ENCODE data around the gene PRDM2.
"Not testable (repeated sequence)": the region's sequence is repeated elsewhere in the genome, so short reads cannot be mapped to it uniquely, and the experiment has no call there.

- TF ChIP-seq POLR2A, POLR2AphosphoS5, CTCF (IDR thresholded peaks at IDR 0.05): not testable (repeated sequence)
Measured at GRCh38 chr1:13715616-13716287, 15.8 kb downstream of the PRDM2 start.

All from sigmoid colon (tissue), 4 donors.